ENCODE data around the gene NCKAP5.

The NCKAP5 gene

DNA sequence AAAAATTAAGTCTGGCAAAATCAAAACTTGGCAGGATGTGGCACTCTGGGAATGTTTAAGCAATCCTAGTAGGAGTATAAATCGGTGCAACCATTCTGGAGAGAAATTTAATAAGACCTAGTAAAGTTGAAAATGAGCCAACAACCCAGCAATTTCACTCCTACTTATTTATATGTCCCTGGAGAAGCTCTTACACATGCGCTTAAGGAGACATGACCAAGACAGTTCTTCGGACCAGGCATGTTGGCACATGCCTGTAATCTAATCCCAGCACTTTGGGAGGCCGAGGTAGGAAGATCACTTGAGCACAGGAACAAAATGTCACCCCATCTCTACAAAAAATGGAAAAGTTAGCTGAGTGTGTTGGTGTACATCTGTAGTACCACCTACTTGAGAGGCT, 523.7 kb downstream of the NCKAP5 start:
- DNase-seq (ENCODE audit: low spot score): no peak
- TF ChIP-seq, protein P1, sequence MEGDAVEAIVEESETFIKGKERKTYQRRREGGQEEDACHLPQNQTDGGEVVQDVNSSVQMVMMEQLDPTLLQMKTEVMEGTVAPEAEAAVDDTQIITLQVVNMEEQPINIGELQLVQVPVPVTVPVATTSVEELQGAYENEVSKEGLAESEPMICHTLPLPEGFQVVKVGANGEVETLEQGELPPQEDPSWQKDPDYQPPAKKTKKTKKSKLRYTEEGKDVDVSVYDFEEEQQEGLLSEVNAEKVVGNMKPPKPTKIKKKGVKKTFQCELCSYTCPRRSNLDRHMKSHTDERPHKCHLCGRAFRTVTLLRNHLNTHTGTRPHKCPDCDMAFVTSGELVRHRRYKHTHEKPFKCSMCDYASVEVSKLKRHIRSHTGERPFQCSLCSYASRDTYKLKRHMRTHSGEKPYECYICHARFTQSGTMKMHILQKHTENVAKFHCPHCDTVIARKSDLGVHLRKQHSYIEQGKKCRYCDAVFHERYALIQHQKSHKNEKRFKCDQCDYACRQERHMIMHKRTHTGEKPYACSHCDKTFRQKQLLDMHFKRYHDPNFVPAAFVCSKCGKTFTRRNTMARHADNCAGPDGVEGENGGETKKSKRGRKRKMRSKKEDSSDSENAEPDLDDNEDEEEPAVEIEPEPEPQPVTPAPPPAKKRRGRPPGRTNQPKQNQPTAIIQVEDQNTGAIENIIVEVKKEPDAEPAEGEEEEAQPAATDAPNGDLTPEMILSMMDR (IDR thresholded peaks at IDR 0.05; ENCODE audit: extremely low read depth, insufficient read depth, missing control alignments): no peak
- in situ Hi-C loops (cut with MboI; ENCODE audit: low pct_unique_long_range_greater_than_20kb, low sequenced_read_pairs, unreplicated experiment): no loop called here

DNA sequence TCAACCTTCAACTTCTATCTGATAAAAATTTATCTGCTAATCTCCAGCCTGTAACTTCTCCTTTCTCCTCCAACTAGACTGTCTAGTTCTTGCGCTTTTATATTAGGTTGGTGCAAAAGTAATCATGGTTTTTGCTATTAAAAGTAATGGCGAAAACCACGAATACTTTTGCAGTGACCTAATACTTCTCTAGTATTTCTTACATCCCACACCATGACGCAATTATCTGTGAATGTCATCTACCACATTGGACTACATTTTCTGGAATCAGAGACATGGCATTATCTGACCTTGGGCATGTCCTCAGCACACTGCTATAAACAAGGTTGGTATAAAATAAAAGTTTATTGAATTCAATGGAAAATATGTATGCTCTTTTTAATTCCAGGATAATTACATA, 528.1 kb downstream of the NCKAP5 start:
- no peak for DNase-seq (ENCODE audit: low spot score)
- in situ Hi-C loops (cut with MboI; ENCODE audit: low pct_unique_long_range_greater_than_20kb, low sequenced_read_pairs, unreplicated experiment): no loop called here
- TF ChIP-seq, protein P1 (IDR thresholded peaks at IDR 0.05; ENCODE audit: extremely low read depth, insufficient read depth, missing control alignments): no peak

DNA sequence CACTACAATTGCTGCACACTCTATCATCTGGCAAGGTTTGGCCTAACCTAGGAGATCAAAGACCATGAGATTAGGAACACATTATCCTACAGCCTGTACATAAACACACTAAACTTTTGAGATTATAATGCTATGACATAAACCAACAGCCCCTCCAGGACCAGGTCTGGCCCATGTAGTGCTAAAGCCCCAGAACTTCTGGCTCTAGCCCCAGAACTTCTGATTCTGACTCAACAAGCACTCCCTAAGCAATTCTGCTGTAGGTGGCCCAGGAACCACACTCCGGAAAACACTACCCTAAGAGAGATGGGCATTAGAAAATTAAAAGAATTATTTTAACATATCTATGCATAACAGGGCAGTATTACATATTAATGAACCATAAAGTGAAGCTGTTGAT, 528.7 kb downstream of the NCKAP5 start:
- no peak for DNase-seq (ENCODE audit: low spot score)
- in situ Hi-C loops (cut with MboI; ENCODE audit: low pct_unique_long_range_greater_than_20kb, low sequenced_read_pairs, unreplicated experiment): no loop called here
- TF ChIP-seq, protein P1 (IDR thresholded peaks at IDR 0.05; ENCODE audit: extremely low read depth, insufficient read depth, missing control alignments): no peak

DNA sequence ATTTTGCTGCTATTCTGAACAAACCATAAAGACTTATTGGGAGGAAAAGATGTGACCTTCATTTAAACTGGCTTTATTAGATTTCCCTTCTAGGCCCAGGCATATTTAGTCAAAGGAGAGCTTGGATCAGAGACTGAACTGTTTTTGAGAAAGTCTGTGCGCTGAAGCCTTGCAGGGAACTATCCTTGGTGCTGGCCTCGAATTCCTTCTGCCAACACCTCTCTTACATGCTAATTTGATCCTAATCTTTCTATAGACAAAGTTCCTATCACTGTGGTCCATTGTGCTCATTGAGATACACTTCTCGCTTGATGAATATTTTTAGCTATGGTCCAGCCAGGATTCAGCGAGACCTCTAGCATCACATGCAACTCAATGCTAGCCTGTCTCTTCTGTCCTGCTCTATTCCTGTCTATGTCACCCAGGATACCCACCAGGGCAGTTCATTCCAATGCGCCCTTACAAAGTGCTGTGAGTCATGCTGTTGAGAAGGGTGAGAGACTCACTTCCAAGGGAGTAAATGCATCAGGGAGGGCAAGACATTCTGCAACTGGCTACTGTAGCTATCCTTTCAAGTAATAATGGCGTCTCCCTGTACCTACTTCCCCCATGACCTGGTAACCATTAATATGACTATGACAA, 541.6 kb downstream of the NCKAP5 start:
- no peak for DNase-seq (ENCODE audit: low spot score)
- in situ Hi-C loops (cut with MboI; ENCODE audit: low pct_unique_long_range_greater_than_20kb, low sequenced_read_pairs, unreplicated experiment): no loop called here
- TF ChIP-seq, protein P1 (IDR thresholded peaks at IDR 0.05; ENCODE audit: extremely low read depth, insufficient read depth, missing control alignments): no peak

DNA sequence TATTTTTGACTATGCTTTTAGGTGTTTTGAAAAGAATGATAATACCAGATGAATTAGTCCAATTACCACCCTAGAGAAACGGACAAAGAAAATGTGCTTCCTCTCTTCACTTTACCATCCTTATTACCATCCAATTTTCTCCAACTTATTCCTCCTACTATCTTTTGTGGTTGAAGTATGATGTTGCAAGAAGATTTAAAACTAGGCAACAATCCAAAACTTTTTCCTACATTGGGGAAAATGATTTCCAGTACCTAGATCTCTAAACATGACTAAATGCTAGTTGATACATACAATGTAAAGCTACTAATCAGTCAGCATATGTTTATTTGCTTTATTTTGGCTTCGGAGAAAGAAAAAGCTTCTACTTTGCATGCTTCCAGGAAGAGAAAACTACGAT, 543.3 kb downstream of the NCKAP5 start:
- TF ChIP-seq, protein P1 (IDR thresholded peaks at IDR 0.05; ENCODE audit: extremely low read depth, insufficient read depth, missing control alignments): no peak
- DNase-seq (ENCODE audit: low spot score): no peak
- in situ Hi-C loops (cut with MboI; ENCODE audit: low pct_unique_long_range_greater_than_20kb, low sequenced_read_pairs, unreplicated experiment): no loop called here

DNA sequence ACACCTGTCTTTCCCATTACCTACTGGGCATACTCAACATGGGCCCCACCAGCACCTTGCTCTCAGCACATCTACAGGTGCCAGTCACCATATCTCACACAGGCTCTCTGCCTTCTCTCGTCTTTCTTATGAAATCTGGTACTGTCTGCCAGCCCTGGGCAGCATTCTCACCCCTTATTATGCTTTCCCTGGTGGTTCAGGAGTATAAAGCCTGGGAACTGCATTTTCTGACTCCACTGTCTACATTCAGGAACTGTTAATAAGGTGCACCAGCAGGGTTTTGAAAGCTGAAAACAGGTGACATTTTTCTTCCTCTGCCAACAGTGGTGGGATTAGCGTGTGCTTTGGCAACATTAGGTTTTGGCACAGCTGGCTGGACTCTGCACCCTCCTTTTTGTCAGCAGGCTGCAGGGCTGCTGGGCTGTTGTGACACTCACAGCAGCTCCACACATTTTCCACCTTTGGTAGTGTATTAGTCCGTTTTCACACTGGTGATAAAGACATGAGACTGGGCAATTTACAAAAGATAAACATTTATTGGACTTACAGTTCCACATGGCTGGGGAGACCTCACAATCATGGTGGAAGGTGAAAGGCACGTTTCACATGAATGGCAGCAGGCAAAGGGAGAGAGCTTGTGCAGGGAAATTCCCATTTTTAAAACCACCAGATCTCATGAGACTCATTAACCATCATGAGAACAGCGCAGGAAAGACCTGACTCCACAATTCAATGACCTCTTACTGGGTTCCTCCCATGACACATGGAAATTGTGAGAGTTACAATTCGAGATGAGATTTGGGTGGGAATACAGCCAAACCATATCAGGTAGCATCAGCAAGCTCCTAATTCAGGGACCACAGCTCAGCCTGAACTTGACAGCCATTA, 555.2 kb downstream of the NCKAP5 start:
- TF ChIP-seq, protein P1 (IDR thresholded peaks at IDR 0.05; ENCODE audit: extremely low read depth, insufficient read depth, missing control alignments): no peak
- in situ Hi-C loops (cut with MboI; ENCODE audit: low pct_unique_long_range_greater_than_20kb, low sequenced_read_pairs, unreplicated experiment): no loop called here
- DNase-seq (ENCODE audit: low spot score): no peak
